Hepatic stellate cell (primary cell): ENCODE data around the gene FLRT2.

Source experiments
- DNase-seq: peaks from one replicate; pipeline ENCODE4 v3.0.0; 2011; ENCODE audit warnings: low spot score

The FLRT2 gene

GRCh38 chr14:85660243-85660922 is 130.4 kb downstream of the FLRT2 start:
- no peak for DNase-seq

GRCh38 chr14:85662096-85662495 is 132.2 kb downstream of the FLRT2 start:
- DNase-seq, result no peak

GRCh38 chr14:85663256-85663655 is 133.3 kb downstream of the FLRT2 start:
- DNase-seq, result no peak

- no peak for DNase-seq
These were observed 133.7 kb downstream of the FLRT2 start for GRCh38 chr14:85663667-85664066.

- no peak for DNase-seq
These were observed 146.0 kb downstream of the FLRT2 start for GRCh38 chr14:85675957-85676356.

GRCh38 chr14:85686908-85687307 is 157.0 kb downstream of the FLRT2 start:
- no peak for DNase-seq

GRCh38 chr14:85687456-85687855 is 157.5 kb downstream of the FLRT2 start:
- no peak for DNase-seq

- no peak for DNase-seq
These were observed 158.1 kb downstream of the FLRT2 start for GRCh38 chr14:85688006-85688405.

- no peak for DNase-seq
These were observed 165.4 kb downstream of the FLRT2 start for GRCh38 chr14:85695300-85695699.

GRCh38 chr14:85701116-85701515 is 171.2 kb downstream of the FLRT2 start:
- no peak for DNase-seq

- DNase-seq, result no peak
These were observed 171.8 kb downstream of the FLRT2 start for GRCh38 chr14:85701763-85702162.

GRCh38 chr14:85702191-85702590 is 172.2 kb downstream of the FLRT2 start:
- no peak for DNase-seq

GRCh38 chr14:85702997-85703396 is 173.1 kb downstream of the FLRT2 start:
- DNase-seq, result no peak
